C1 segment of cervical spinal cord (tissue), 14 donors: Measurements from ENCODE around the gene GAS7.

ENCODE experiments used
- DNase-seq, 14 donors: peaks; one replicate each; lab custom pipeline; 2025; lab: John Stamatoyannopoulos, UW

Gene GAS7

GRCh38 chr17:10200645-10201044 is 2.2 kb upstream of the GAS7 start:
- no peak for DNase-seq

GRCh38 chr17:10200016-10200415 is 1.6 kb upstream of the GAS7 start:
- no peak for DNase-seq

DNA sequence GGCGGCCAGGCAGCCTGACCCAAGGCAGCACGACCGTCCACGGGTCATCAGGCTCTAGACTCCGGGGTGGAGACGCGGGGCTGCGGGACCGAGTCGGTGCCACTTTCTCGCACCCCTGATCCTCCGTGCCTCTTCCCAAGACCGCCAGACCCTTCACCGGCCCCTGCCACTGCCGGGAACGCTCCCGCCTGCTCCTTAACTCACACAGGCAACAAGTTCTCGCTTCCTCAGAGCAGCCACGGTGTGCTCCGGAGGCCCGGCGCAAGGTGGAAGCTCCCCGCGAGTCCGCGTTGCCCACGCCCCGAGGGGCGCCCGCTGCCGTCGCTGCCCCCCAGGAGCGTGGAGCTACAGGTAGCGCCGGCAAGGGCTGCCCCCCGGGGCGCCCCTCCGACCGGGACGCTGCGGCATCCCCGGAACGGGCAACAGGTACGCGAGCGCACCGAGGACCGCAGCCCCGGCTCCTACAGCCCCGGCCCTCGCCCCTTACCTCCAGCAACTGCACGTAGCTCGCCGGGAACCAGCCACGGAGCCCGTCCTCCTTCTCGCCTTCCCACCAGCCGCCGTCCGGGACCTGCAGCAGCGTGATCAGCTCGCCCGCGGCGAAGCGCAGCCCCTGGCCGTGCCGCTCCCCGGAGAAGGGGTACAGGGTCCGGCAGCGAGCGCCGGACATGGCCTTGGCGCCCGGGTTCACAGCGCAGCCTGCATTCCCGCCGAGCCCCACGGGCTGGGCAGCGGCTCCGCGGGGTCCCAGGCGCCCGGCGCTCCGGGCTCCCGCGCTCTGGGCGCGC is 491 bp downstream of the GAS7 start:
- DNase-seq = peak in 2 of 14 donors; percentile 5 to 31

DNA sequence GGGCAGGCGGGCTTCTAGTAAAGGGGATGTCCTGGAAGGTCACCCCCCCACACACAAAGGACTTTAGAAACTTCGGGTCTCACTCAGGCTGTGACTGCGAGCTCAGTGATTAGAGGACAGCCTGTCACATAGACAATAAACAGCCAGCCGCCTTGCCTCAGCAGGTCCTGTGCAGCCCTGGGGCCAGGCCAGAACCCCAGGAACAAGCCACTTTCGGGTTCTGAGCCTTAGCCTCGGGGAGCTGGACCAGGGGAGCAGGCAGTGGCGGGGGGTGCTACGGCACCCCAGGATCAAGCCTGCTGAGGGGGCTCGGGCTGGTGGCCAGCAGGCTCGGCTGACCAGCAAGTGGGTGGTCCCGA is 1.1 kb downstream of the GAS7 start:
- DNase-seq = no peak

GRCh38 chr17:10196941-10197340 is 1.5 kb downstream of the GAS7 start:
- no peak for DNase-seq

- DNase-seq = no peak
Observed at GRCh38 chr17:10196384-10196895, 2.0 kb downstream of the GAS7 start.

GRCh38 chr17:10195090-10195805 is 3.2 kb downstream of the GAS7 start:
- DNase-seq = no peak

DNA sequence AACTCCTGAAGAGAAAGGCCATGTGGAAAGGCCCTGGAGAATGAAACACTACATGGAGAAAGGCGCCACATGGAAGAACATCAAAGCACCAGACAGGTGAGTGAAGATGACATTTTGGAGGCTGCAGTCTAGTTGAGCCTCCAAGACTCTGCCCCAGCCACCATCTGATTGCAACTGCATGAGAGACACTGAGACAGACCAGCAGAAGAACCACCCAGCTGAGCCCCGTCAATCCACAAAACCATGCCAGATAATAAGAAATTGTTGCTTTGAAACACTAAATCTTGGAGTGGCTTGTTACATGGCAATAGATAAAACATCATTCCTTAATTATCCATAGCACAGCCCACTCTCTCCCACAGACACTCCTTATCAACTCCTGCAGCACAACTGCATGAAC is 4.8 kb downstream of the GAS7 start:
- no peak for DNase-seq

DNA sequence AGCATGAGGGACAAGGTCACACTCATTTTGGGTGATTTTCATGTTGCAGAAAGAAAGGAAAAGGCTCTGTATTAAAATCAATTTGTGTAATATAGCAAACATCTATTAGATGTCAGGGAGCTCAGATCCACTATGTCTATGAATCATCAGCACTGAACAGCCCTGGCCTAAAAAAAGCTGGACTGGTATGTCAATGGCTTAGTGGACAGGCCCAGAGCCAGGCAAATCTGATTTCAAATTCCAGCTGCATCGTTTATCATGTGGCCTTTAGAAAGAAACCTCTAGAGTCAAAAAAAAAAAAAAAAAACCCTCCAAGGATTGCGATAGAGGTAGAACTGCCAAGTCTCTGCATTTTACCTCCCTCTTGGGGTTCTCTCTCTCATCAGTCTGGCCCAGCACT is 5.4 kb downstream of the GAS7 start:
- no peak for DNase-seq

- no peak for DNase-seq
Observed at GRCh38 chr17:10192461-10192860, 5.9 kb downstream of the GAS7 start.

- no peak for DNase-seq
Observed at GRCh38 chr17:10187456-10187855, 10.9 kb downstream of the GAS7 start.

DNA sequence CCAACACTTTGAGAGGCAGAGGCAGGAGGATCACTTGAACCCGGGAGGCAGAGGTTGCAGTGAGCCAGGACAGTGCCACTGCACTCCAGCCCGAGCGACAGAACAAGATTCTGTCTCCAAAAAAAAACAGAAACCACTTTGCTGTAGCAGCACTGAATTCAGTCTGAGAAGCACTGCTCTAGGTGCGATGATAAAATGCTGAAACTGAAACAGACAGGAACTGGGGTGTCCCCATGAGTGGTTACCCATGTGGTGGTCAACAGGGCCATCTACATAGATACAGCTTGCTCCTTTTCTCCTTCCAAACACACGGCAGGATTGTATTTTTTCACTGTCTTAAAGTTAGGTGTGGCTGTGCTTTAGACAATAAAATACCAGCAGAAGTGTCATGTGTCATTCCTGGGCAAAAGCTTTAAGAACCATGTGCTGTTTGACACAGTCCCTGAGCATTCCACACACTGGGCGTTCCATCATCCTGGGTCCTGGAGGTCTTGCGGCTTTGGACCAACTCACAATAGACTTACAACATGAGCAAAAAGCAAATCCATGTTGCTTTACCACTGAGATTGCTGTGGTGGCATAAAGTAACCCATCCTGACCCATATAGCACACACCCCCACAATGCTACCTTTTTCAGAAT is 11.5 kb downstream of the GAS7 start:
- DNase-seq = no peak

- no peak for DNase-seq
Observed at GRCh38 chr17:10183931-10184930, 14.2 kb downstream of the GAS7 start.

DNA sequence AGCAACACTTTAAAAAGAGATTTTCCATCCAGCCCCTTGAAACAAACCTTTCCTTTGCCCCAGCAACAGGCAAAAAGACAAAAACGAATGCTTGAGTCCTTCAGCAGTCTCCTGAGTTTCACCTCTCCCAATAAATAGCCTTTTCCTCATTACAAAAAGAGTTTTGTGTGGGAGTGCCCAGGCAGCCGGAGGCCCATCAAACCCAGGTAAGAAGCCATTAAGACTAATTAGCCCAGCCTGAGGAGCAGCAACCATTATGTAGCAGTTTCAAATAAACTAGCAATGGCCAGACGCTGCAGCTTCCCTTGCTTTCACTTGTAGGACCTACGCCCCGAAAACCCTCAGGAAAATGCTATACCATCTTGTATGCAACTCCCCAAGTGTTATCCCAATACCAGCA is 15.6 kb downstream of the GAS7 start:
- DNase-seq = no peak

DNA sequence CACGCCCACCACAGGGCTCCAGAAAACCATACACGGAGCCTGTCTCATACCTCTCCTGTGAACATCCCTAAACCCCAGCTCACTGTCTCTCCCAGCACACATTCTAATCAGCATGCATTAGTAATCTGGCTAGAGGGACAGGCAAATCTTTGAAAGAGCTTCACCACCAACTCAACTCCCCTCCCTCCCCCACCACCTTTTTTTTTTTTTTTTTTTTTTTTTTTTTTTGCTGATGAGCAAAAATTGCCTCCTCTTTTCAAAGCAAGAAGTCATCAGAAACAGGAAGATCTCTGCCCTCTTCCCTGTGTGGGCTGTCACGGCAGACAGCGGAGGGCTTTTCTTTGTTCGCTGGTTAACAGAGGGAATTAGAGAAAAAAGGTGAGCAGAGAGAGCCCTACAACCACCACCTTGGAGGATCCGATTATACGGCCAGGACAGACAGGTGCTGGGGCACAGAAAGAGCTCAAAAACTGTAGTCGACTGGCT is 19.9 kb downstream of the GAS7 start:
- DNase-seq = no peak

- DNase-seq = peak in 4 of 14 donors; percentile 24 to 52 (median 36)
Observed at GRCh38 chr17:10177913-10178505, 20.4 kb downstream of the GAS7 start.

DNA sequence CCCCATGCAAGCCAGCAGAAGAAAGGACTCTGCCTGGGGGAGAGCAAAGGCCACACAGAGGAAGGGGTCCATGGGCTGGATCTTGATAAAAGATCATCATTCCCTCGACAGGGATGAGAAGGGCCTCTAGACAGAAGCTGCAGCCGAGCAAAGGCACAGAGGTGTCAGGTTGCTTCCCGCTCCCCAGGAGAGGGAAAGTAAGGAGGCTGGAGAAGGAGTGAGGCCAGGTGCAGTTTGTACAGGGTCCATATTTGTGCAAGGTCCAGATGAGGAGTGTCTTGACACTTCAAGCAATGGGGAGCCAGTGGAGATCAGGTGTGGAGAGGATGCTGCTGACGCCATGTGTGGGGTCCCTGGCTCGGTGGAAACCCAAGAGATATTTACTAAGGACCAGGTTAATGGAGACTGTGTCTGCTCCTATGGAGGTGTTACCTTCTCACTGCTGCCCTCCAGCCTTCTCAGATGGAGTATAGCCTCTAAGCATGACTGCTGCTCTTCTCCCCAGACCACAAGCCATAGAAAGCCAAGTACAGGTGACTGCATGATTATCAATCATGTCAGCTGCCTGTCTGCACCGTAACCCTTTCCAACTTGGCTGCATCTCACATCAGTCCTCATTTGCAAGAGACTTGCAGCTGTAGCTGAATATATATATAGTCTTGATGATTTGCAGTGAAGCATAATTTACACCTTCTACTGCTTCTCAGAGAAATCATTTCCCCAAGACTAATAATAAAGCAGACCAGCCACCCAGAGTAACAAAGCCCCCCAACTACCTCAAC is 21.1 kb downstream of the GAS7 start:
- no peak for DNase-seq

DNA sequence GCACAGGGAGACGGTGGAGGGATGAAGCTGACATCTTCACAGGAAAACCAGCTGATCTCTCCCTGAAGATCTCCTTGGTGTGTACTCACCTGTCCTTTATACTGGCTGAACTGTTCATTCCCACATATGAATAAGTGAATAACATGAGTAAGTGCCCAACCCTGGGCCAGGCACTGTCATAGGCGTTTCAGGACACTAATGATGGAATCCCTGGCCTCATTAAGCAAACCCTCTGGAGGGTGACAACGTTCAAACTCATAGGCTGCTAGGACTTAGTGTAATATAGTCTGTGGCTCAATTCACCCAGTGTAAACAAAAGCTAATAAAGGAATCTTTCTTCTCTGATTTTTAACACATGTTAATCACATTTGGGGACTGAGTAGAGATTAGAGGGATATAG is 24.5 kb downstream of the GAS7 start:
- no peak for DNase-seq

DNA sequence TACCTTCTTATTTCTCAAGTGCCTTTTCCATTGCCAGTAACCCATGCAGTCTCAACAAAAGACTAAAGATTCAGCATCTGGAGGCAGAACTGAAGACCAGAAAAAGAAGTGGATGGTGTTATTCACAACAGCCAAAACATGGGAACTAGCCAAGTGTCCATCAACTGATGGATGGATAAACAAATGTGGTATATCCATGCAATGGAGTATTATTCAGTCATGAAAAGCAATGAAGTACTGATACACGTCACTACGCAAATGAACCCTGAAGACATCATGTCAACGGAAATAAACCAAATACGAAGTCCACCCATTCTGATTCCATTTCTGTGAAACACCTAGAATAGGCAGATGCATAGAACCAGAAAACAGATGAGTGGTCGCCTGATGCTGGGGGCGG is 25.6 kb downstream of the GAS7 start:
- no peak for DNase-seq

DNA sequence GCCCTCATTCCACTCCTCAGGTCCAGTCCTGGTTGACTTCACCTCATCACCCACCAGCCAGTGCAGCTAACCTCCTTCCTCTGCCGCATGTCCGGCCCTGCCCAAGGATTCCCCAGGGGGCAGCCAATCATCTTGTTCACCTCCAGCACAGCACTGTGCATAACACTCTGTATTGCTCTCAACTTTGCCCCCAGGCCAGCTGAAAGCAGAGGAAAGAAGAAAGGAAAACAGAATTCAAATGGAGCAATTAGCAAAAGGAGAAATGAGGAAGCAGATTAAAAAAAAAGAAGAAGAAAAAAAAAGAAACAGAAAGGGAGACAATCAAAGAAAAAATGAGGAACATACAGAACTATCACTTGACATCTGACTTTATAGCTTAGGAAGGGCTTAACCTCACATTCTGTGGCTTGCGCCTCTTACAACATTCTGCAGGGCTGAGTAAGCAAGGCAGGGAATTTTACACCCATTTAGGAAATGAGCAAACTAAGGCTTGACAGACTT is 26.1 kb downstream of the GAS7 start:
- DNase-seq = no peak
